ENCODE measurements around the gene THSD7B.

GRCh38 chr2:137380610-137381009 lies 615.3 kb downstream of the THSD7B start:
- no peak for TF ChIP-seq POLR2AphosphoS5 (IDR thresholded peaks at IDR 0.05)
- TF ChIP-seq CTCF (IDR thresholded peaks at IDR 0.05 in 8 of 11, conservative IDR thresholded peaks at IDR 0.05 in 3 of 11): no peak

Measured in spleen (tissue), 7 donors.